ENCODE results near the gene UHRF1.

The UHRF1 gene

DNA sequence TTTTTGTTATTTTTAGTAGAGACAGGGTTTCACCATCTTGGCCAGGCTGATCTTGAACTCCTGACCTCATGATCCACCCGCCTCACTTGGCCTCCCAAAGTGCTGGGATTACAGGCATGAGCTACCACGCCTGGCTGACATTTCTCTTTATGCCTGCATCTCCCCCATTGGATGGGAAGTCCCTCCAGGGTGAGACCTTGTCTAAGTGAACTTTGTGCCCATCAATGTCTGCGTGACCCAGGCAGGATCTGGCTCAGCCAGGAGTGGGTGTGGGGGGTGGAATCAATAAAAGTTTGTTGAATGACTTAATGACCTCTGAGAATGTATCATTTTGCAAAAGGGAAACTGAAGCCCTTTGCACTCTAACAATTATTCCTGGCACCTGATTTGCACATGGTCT, 4.8 kb upstream of the UHRF1 start:
- no peaks in the 10 kb centered on the region for H3K4me1 ChIP-seq (ENCODE audit: insufficient read depth, low read length)
- H3K9me3 ChIP-seq (ENCODE audit: low read length), result no peaks in the 10 kb centered on the region
- no peaks in the 10 kb centered on the region for H3K36me3 ChIP-seq (ENCODE audit: insufficient read depth, low read length)
- no peak overlapping the region for H3K9ac ChIP-seq (ENCODE audit: low read length)
- no peak overlapping the region for H3K4me3 ChIP-seq (ENCODE audit: low read depth in 1 of 2, low read length in 2 of 2)
- H3K27ac ChIP-seq (ENCODE audit: low read depth, low read length), result no peak overlapping the region
- H3K27me3 ChIP-seq (ENCODE audit: control insufficient read depth in 1 of 2, insufficient read depth in 2 of 2, low read length in 2 of 2), result peaks cover 9 to 12% of the 10 kb centered on the region in 2 donors

DNA sequence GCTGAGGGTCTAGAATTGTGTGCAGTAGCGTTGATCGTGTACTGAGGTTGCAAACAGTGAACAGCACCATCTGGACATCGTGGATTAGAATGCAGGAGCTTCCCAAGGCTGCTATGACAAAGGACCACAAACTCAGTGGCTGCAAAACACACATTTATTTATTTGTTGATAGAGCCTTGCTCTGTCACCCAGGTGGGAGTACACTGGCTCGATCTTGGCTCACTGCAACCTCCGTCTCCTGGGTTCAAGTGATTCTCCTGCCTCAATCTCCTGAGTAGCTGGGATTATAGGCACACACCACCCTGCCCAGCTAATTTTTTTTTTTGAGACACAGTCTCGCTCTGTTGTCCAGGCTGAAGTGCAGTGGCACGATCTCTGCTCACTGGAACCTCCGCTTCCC, 2.3 kb upstream of the UHRF1 start:
- Histone ChIP-seq H3K4me3 (ENCODE audit: low read depth in 1 of 2, low read length in 2 of 2) (no peak overlapping the region), H3K36me3 (ENCODE audit: insufficient read depth, low read length) (no peaks in the 10 kb centered on the region), H3K9me3 (ENCODE audit: low read length) (no peaks in the 10 kb centered on the region), H3K27me3 (ENCODE audit: control insufficient read depth in 1 of 2, insufficient read depth in 2 of 2, low read length in 2 of 2) (peaks cover 9 to 13% of the 10 kb centered on the region in 2 donors), H3K27ac (ENCODE audit: low read depth, low read length) (no peak overlapping the region), H3K4me1 (ENCODE audit: insufficient read depth, low read length) (peaks cover 15% of the 10 kb centered on the region), H3K9ac (ENCODE audit: low read length) (no peak overlapping the region)

DNA sequence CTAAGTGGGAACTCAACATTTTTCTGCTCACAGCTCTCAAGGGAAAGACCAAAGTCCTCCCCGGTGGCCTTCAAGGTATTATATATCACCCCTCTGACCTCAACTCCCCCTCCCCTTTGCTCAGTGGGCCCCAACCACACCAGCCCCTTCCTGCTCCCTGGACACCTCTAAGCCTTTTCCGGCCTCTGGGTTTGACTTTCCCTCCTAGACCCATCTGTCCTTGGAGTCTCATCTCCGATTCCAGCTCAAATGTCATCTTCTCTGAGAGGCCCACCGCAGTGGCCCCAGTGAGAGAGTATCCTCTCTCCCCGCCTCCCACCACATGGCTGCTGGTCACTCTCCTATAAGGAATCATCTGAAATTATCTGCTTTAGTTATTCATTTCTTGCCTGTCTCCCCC, 941 bp upstream of the UHRF1 start:
- Histone ChIP-seq H3K4me3 (ENCODE audit: low read depth in 1 of 2, low read length in 2 of 2) (no peak overlapping the region), H3K27me3 (ENCODE audit: control insufficient read depth in 1 of 2, insufficient read depth in 2 of 2, low read length in 2 of 2) (peaks cover 9 to 13% of the 10 kb centered on the region in 2 donors), H3K36me3 (ENCODE audit: insufficient read depth, low read length) (no peaks in the 10 kb centered on the region), H3K9me3 (ENCODE audit: low read length) (no peaks in the 10 kb centered on the region), H3K4me1 (ENCODE audit: insufficient read depth, low read length) (peaks cover 15% of the 10 kb centered on the region), H3K9ac (ENCODE audit: low read length) (no peak overlapping the region), H3K27ac (ENCODE audit: low read depth, low read length) (no peak overlapping the region)

DNA sequence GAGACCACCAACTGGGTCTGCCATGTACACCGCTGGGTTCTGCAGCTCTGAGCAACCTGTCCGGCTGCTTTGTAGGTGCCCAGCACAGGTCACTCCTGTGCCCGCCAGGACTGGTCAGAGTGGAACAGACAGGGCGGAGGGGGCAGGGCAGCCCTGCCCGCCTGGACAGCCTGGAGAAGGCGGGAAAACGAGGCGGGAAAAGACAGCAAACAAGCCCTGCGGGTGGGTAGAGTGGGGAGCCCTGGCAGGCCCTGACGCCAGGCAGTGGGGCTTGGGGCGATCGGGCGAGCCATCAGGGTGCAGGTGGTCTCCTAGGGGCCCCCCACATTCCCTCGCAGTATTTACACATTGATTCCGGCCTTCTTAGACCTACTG, 533 bp upstream of the UHRF1 start:
- Histone ChIP-seq H3K27ac (ENCODE audit: low read depth, low read length) (no peak overlapping the region), H3K9ac (ENCODE audit: low read length) (no peak overlapping the region), H3K4me3 (ENCODE audit: low read depth in 1 of 2, low read length in 2 of 2) (no peak overlapping the region), H3K4me1 (ENCODE audit: insufficient read depth, low read length) (peaks cover 15% of the 10 kb centered on the region), H3K36me3 (ENCODE audit: insufficient read depth, low read length) (no peaks in the 10 kb centered on the region), H3K27me3 (ENCODE audit: control insufficient read depth in 1 of 2, insufficient read depth in 2 of 2, low read length in 2 of 2) (peaks cover 9 to 13% of the 10 kb centered on the region in 2 donors), H3K9me3 (ENCODE audit: low read length) (no peaks in the 10 kb centered on the region)

DNA sequence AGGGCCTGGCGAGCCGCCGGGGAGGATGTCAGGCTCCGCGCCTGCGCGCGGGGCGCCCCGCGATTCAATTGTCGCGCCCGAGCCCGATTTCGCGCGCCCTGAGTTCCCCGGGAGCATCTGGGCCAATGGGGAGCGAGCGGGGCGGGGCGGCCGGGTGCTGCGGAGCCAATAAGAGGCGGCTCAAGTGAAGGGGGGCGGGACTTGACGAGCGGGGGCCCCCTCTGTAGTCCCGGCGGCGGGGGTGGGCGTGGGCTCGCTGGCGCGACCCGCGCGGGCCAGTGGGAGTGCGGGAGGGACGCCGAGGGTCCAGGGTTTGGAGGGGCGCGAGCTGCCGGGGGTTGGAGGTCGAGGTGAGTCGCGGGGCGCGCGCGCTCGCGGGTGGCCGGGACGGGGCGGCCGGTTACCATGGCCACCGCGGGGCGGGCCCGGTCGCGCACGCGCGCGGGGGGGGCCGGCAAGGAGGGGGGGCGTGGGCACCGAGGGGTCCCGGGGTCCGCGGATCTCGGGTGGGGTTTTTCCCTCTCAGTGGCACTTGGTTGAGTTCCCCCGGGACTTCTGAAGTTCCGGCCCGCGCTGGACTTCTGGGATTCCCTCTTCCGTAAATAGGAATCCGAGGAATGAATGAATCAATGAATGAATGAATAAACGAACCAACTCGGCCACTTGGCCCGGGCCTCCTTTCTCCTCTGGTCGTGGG, 744 bp downstream of the UHRF1 start:
- Histone ChIP-seq H3K9me3 (ENCODE audit: low read length) (no peaks in the 10 kb centered on the region), H3K9ac (ENCODE audit: low read length) (no peak overlapping the region), H3K4me3 (ENCODE audit: low read depth in 1 of 2, low read length in 2 of 2) (peak overlapping the region; percentile 17 to 61), H3K4me1 (ENCODE audit: insufficient read depth, low read length) (peaks cover 15% of the 10 kb centered on the region), H3K27ac (ENCODE audit: low read depth, low read length) (no peak overlapping the region), H3K36me3 (ENCODE audit: insufficient read depth, low read length) (no peaks in the 10 kb centered on the region), H3K27me3 (ENCODE audit: control insufficient read depth in 1 of 2, insufficient read depth in 2 of 2, low read length in 2 of 2) (peaks cover 9 to 13% of the 10 kb centered on the region in 2 donors)

DNA sequence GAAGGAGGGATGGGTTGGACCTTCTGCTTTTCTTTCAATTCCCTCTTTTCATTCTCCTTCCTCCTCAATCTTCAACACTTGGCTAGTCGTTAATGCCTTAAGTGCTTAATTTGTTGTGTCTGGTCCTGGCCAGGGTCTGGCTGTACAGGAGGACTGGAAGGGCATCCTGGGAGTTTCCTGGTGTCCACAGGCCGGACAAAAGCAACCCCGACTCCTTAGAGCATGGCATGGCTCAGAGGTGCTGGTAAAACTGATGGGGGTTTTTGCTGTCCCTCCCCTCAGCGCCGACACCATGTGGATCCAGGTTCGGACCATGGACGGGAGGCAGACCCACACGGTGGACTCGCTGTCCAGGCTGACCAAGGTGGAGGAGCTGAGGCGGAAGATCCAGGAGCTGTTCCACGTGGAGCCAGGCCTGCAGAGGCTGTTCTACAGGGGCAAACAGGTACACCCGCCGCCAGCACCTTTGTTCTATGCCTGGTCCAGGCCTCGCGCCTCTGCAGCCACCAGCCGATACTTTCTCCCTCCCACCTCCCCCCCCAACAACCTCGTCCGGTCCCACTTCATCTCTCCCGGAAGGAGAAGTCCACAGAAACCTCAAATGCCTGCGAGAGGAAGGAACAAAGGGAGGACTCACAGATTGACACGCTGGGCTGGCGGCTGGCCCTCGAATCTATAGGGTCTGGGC, 1.4 kb downstream of the UHRF1 start:
- Histone ChIP-seq H3K4me3 (ENCODE audit: low read depth in 1 of 2, low read length in 2 of 2) (peak overlapping the region; percentile 17 to 61), H3K36me3 (ENCODE audit: insufficient read depth, low read length) (no peaks in the 10 kb centered on the region), H3K9ac (ENCODE audit: low read length) (no peak overlapping the region), H3K27ac (ENCODE audit: low read depth, low read length) (no peak overlapping the region), H3K4me1 (ENCODE audit: insufficient read depth, low read length) (peaks cover 15% of the 10 kb centered on the region), H3K27me3 (ENCODE audit: control insufficient read depth in 1 of 2, insufficient read depth in 2 of 2, low read length in 2 of 2) (peaks cover 9 to 13% of the 10 kb centered on the region in 2 donors), H3K9me3 (ENCODE audit: low read length) (no peaks in the 10 kb centered on the region)

DNA sequence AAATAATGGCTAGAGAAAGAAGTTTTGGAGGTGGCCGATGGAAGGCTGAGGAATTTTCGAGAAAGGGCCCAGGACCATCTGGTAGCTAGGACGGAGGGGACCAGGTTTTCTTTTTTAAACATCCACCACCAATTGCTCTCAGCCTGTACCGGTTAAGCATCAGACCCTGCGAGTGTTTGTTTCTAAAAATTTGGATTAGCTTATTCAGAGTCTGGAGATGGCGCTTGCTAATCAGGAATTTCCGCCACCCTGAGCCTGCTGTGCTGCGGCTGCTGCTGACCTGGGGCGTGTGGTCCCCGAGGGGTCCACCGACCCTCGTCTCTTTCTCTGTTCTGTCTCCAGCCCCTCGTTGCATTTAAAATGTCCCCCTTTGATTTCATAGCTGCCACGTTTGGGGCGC, 2.0 kb downstream of the UHRF1 start:
- H3K4me1 ChIP-seq (ENCODE audit: insufficient read depth, low read length), result peaks cover 15% of the 10 kb centered on the region
- H3K4me3 ChIP-seq (ENCODE audit: low read depth in 1 of 2, low read length in 2 of 2), result peak overlapping the region in 1 of 2 donors; percentile 37
- no peaks in the 10 kb centered on the region for H3K36me3 ChIP-seq (ENCODE audit: insufficient read depth, low read length)
- H3K27me3 ChIP-seq (ENCODE audit: control insufficient read depth in 1 of 2, insufficient read depth in 2 of 2, low read length in 2 of 2), result peaks cover 9 to 13% of the 10 kb centered on the region in 2 donors
- H3K9ac ChIP-seq (ENCODE audit: low read length), result no peak overlapping the region
- H3K27ac ChIP-seq (ENCODE audit: low read depth, low read length), result no peak overlapping the region
- no peaks in the 10 kb centered on the region for H3K9me3 ChIP-seq (ENCODE audit: low read length)

DNA sequence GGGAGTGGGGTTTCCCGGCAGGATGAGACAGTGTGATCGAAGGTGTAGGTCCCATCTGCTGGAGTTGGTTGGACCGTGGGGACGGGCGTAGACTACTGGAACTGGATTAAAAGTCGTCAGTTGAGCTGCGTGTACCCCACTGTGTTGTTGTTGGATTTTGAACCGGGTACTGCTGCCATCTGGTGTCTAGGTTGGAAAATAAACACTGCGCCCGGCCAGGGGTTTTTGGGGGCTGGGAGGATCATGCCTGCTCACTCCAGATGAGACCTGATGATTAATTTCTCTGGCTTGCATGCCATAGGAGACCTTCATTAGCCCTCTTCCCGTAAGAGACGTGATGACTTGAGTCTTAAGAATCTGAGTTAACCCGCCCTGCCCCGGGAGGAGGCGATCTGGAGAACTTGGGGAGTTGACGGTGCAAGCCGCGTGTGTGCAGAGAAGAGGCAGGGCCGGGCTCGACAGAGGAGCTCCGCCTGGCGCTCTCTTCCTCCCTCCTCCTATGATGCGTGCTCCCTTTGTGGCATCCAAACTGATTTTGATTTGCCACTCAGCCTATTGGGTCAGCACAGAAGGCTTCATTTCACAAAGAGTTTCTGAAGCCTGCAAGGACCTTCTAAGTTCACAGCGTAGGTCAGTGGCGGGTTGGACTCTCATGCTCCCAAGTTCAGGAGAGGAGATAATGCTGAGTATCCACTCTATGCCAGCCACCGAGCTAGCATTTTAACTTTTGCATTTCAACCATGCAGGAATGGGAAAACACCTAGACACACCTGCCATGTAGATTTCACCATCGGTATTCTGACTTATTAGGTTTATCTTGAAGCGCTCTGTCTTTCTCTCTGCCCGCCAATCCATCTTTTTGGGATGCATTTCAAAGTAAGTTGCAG, 2.7 kb downstream of the UHRF1 start:
- H3K9ac ChIP-seq (ENCODE audit: low read length), result no peak overlapping the region
- H3K27me3 ChIP-seq (ENCODE audit: control insufficient read depth in 1 of 2, insufficient read depth in 2 of 2, low read length in 2 of 2), result peaks cover 9 to 13% of the 10 kb centered on the region in 2 donors
- H3K9me3 ChIP-seq (ENCODE audit: low read length), result no peaks in the 10 kb centered on the region
- no peak overlapping the region for H3K27ac ChIP-seq (ENCODE audit: low read depth, low read length)
- H3K36me3 ChIP-seq (ENCODE audit: insufficient read depth, low read length), result no peaks in the 10 kb centered on the region
- peaks cover 15% of the 10 kb centered on the region for H3K4me1 ChIP-seq (ENCODE audit: insufficient read depth, low read length)
- peak overlapping the region in 1 of 2 donors; percentile 37 for H3K4me3 ChIP-seq (ENCODE audit: low read depth in 1 of 2, low read length in 2 of 2)

DNA sequence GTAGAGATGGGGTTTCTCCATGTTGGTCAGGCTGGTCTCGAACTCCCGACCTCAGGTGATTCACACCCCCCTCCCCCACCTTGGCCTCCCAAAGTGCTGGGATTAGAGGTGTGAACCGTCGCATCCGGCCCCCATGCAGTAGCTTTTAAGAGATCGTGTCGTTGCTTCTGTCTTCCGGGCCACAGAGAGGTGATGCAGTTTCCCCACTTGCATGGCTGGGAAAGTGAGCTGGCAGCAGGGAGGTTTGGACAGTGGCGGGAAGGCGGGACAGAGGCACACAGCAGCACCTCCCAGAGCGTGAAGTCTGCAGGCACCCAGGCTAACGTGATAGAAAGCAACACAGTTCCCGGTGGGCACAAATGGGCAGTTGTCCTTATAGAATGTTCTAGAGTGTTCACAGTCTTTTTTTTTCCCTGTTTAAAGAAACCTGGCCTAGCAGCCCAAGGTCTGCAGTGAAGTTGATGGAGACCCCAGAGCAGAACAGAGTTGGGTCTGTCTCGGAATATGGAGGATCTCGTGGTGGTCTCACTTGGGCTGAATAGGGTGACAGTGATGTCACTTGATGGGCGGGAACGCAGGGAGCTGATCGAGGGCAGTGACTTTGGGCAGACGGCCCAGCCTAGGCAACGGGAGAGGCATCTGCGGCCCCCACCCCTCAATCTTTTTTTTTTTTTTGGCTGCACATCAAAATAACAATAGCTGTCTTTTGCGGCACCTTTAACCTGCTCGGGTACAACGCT, 4.9 kb downstream of the UHRF1 start:
- Histone ChIP-seq H3K9me3 (ENCODE audit: low read length) (no peaks in the 10 kb centered on the region), H3K4me1 (ENCODE audit: insufficient read depth, low read length) (peaks cover 15% of the 10 kb centered on the region), H3K36me3 (ENCODE audit: insufficient read depth, low read length) (no peaks in the 10 kb centered on the region), H3K27me3 (ENCODE audit: control insufficient read depth in 1 of 2, insufficient read depth in 2 of 2, low read length in 2 of 2) (peaks cover 0 to 4% of the 10 kb centered on the region in 2 donors), H3K4me3 (ENCODE audit: low read depth in 1 of 2, low read length in 2 of 2) (no peak overlapping the region), H3K9ac (ENCODE audit: low read length) (no peak overlapping the region), H3K27ac (ENCODE audit: low read depth, low read length) (no peak overlapping the region)

DNA sequence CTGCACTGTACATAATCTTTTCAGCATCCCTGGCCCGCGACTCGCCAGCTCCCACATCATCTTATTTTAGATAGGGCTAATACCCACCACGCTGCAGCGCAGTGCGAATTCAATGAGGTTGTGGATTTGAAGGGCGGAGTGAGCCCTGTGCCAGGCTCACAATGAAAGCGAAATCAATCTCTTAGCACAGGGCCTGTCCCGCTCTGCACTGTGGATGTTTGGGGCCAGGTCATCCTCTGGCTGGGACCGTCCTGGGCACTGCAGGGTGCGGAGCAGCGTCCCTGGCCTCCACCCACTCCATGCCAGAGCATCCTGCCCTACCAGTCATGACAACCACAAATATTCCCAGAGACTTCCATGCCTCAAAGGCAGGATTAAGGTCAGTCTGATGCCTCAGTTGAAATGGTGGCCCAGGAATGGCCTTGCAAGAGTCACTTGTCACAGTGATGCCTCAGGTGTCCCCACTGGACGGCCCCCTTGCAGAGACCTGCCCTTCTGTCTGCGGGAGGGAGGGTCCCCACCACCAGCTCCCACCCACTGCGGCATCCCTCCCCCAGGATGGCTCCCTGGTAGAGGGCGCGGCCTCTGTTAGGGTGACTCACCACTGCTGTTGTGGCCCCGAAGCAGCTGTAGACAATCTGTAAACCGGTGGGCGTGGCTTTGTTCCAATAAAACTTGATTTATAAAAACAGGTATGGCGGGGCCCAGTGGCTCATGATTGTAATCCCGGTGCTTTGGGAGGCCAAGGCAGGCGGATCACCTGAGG, 5.6 kb downstream of the UHRF1 start:
- no peak overlapping the region for H3K9ac ChIP-seq (ENCODE audit: low read length)
- no peaks in the 10 kb centered on the region for H3K27me3 ChIP-seq (ENCODE audit: control insufficient read depth in 1 of 2, insufficient read depth in 2 of 2, low read length in 2 of 2)
- no peak overlapping the region for H3K4me3 ChIP-seq (ENCODE audit: low read depth in 1 of 2, low read length in 2 of 2)
- H3K27ac ChIP-seq (ENCODE audit: low read depth, low read length), result no peak overlapping the region
- no peaks in the 10 kb centered on the region for H3K36me3 ChIP-seq (ENCODE audit: insufficient read depth, low read length)
- H3K4me1 ChIP-seq (ENCODE audit: insufficient read depth, low read length), result peaks cover 15% of the 10 kb centered on the region
- H3K9me3 ChIP-seq (ENCODE audit: low read length), result no peaks in the 10 kb centered on the region

All from muscle layer of colon (tissue), 2 donors.